Stomach (tissue), 4 donors: ENCODE data around the gene SHISAL1.

ENCODE experiments used
- CTCF ChIP-seq, 7 experiments: fragments of 450-650 bp in 4 of 7; fragments of 200-600 bp in 3 of 7; sonication (generic) in 3 of 7; IDR thresholded peaks; one replicate each; pipeline ENCODE4 v1.5.1; 2016 to 2019; ENCODE audit warnings: antibody characterized with exemption in 7 of 7, control low read depth in 2 of 7, mild to moderate bottlenecking in 1 of 7
- EP300 ChIP-seq: sonication (generic); formaldehyde crosslinking; IDR thresholded peaks from one replicate; pipeline ENCODE4 v1.6.1; 2017; ENCODE audit warnings: antibody characterized with exemption
- POLR2A ChIP-seq, 4 donors: fragments of 450-650 bp; IDR thresholded peaks; one replicate each; pipeline ENCODE4 v1.6.1; 2016; ENCODE audit warnings: antibody characterized with exemption in 4 of 4, control low read depth in 2 of 4, mild to moderate bottlenecking in 1 of 4, moderate library complexity in 1 of 4
- POLR2AphosphoS5 ChIP-seq, 3 donors: sonication (generic); formaldehyde crosslinking; IDR thresholded peaks; one replicate each; pipeline ENCODE4 v1.6.1; 2016; ENCODE audit warnings: antibody characterized with exemption in 3 of 3

- TF ChIP-seq POLR2AphosphoS5 (IDR thresholded peaks at IDR 0.05) (no peak), POLR2A (IDR thresholded peaks at IDR 0.05) (no peak), CTCF (IDR thresholded peaks at IDR 0.05) (no peak), EP300 (no peak)
Measured at GRCh38 chr22:44359496-44360110, 46.9 kb upstream of the SHISAL1 start.
